ENCODE measurements around the gene CNST.

- TF ChIP-seq CTCF (IDR thresholded peaks at IDR 0.05) (no peak), POLR2A (IDR thresholded peaks at IDR 0.05) (no peak)
These were observed 75.1 kb downstream of the CNST start for GRCh38 chr1:246641394-246641793.

All from lower leg skin (tissue), 3 donors.